ENCODE data around the gene FCAR.
A peak's percentile ranks its signal among the peaks of the same experiment; 100 is the strongest.

Gene FCAR

DNA sequence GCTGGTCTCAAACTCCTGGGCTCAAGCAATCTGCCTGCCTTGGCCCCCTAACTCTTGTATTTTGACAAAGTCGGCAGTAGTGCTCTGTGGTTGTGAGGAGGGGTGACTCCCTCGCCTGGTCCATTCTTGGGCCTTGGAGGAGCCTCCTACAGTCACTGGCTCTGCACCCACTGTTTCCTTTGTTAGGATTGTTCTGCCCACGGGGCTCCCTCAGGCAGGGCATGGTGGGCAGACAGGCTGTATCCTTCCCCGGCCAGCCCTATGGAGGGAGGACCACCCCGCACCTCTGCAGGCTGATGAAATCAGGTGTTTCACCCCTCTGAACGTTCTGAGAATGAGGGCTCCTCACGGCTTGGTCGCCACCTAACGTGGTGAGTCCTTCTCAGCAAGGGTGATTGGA, 9.2 kb downstream of the FCAR start:
- Histone ChIP-seq H3K9me3 (ENCODE audit: insufficient read depth, low read depth, low read length) (no peaks in the 10 kb centered on the region), H4K20me1 (ENCODE audit: insufficient read depth, low read length, poor library complexity, severe bottlenecking) (no peaks in the 10 kb centered on the region), H3K4me3 (ENCODE audit: low read length, poor library complexity, severe bottlenecking) (no peak overlapping the region), H3K36me3 (ENCODE audit: insufficient read depth, low read length) (no peaks in the 10 kb centered on the region), H3K27me3 (ENCODE audit: insufficient read depth, low read length, poor library complexity, severe bottlenecking) (no peaks in the 10 kb centered on the region), H3K9ac (ENCODE audit: low read depth, low read length, poor library complexity, severe bottlenecking) (peak overlapping the region; percentile 56), H3K4me2 (ENCODE audit: low read depth, low read length, poor library complexity, severe bottlenecking) (peak overlapping the region; percentile 61), H3K79me2 (ENCODE audit: insufficient read depth, low read length) (no peaks in the 10 kb centered on the region), H3K4me1 (ENCODE audit: insufficient read depth, low read length, poor library complexity, severe bottlenecking) (no peaks in the 10 kb centered on the region), H3K9me2 (replicated peaks; ENCODE audit: low read depth, low read length) (no peaks in the 10 kb centered on the region), H2AFZ (ENCODE audit: low read length) (peak overlapping the region; percentile 80), H3F3A (ENCODE audit: low read depth) (no peaks in the 10 kb centered on the region)
- TF ChIP-seq EZH2phosphoT487 (IDR thresholded peaks at IDR 0.05; ENCODE audit: borderline replicate concordance): no peak
- TF ChIP-seq, protein P1, sequence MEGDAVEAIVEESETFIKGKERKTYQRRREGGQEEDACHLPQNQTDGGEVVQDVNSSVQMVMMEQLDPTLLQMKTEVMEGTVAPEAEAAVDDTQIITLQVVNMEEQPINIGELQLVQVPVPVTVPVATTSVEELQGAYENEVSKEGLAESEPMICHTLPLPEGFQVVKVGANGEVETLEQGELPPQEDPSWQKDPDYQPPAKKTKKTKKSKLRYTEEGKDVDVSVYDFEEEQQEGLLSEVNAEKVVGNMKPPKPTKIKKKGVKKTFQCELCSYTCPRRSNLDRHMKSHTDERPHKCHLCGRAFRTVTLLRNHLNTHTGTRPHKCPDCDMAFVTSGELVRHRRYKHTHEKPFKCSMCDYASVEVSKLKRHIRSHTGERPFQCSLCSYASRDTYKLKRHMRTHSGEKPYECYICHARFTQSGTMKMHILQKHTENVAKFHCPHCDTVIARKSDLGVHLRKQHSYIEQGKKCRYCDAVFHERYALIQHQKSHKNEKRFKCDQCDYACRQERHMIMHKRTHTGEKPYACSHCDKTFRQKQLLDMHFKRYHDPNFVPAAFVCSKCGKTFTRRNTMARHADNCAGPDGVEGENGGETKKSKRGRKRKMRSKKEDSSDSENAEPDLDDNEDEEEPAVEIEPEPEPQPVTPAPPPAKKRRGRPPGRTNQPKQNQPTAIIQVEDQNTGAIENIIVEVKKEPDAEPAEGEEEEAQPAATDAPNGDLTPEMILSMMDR (conservative IDR thresholded peaks at IDR 0.05; ENCODE audit: low read length): no peak

DNA sequence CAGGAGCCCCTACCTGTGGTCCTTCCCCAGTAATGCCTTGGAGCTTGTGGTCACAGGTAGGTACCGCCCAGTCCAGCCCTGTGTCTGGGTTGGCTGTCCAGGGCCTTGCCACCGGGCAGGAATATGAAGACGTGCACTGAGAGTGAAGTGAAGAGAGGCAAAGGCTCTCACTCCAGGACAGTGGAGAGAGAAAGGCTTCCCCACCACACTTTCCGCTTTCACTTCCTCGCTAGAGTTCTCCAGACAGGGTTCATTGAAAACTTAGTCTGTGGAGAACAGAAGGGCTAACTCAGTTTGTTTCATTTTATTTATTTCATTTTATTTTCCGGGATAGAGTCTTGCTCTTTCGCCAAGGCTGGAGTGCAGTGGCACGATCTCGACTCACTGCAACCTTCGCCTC, 14.2 kb downstream of the FCAR start:
- H3K4me2 ChIP-seq (ENCODE audit: low read depth, low read length, poor library complexity, severe bottlenecking): no peak overlapping the region
- H3K79me2 ChIP-seq (ENCODE audit: insufficient read depth, low read length): no peaks in the 10 kb centered on the region
- H2AFZ ChIP-seq (ENCODE audit: low read length): no peak overlapping the region
- no peaks in the 10 kb centered on the region for H3K9me3 ChIP-seq (ENCODE audit: insufficient read depth, low read depth, low read length)
- no peaks in the 10 kb centered on the region for H3K36me3 ChIP-seq (ENCODE audit: insufficient read depth, low read length)
- TF ChIP-seq, protein P1 (conservative IDR thresholded peaks at IDR 0.05; ENCODE audit: low read length): no peak
- H3K4me1 ChIP-seq (ENCODE audit: insufficient read depth, low read length, poor library complexity, severe bottlenecking): no peaks in the 10 kb centered on the region
- no peak overlapping the region for H3K4me3 ChIP-seq (ENCODE audit: low read length, poor library complexity, severe bottlenecking)
- no peaks in the 10 kb centered on the region for H4K20me1 ChIP-seq (ENCODE audit: insufficient read depth, low read length, poor library complexity, severe bottlenecking)
- H3K9me2 ChIP-seq (replicated peaks; ENCODE audit: low read depth, low read length): no peaks in the 10 kb centered on the region
- H3K27me3 ChIP-seq (ENCODE audit: insufficient read depth, low read length, poor library complexity, severe bottlenecking): no peaks in the 10 kb centered on the region
- H3K9ac ChIP-seq (ENCODE audit: low read depth, low read length, poor library complexity, severe bottlenecking): no peak overlapping the region
- no peaks in the 10 kb centered on the region for H3F3A ChIP-seq (ENCODE audit: low read depth)

DNA sequence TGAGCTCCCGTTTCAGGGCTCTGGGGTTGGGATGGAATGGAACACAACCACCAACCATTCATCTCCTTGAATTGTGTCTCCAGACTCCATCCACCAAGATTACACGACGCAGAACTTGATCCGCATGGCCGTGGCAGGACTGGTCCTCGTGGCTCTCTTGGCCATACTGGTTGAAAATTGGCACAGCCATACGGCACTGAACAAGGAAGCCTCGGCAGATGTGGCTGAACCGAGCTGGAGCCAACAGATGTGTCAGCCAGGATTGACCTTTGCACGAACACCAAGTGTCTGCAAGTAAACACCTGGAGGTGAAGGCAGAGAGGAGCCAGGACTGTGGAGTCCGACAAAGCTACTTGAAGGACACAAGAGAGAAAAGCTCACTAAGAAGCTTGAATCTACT, 15.5 kb downstream of the FCAR start:
- Histone ChIP-seq H3K4me3 (ENCODE audit: low read length, poor library complexity, severe bottlenecking) (no peak overlapping the region), H3K4me2 (ENCODE audit: low read depth, low read length, poor library complexity, severe bottlenecking) (no peak overlapping the region)

More for the DNA sequence above, 15.5 kb downstream of the FCAR start:
- Histone ChIP-seq H3K36me3 (ENCODE audit: insufficient read depth, low read length) (no peaks in the 10 kb centered on the region), H2AFZ (ENCODE audit: low read length) (no peak overlapping the region), H3K9me3 (ENCODE audit: insufficient read depth, low read depth, low read length) (no peaks in the 10 kb centered on the region), H3K79me2 (ENCODE audit: insufficient read depth, low read length) (no peaks in the 10 kb centered on the region), H3K9ac (ENCODE audit: low read depth, low read length, poor library complexity, severe bottlenecking) (no peak overlapping the region), H3F3A (ENCODE audit: low read depth) (no peaks in the 10 kb centered on the region), H3K27me3 (ENCODE audit: insufficient read depth, low read length, poor library complexity, severe bottlenecking) (no peaks in the 10 kb centered on the region), H3K9me2 (replicated peaks; ENCODE audit: low read depth, low read length) (no peaks in the 10 kb centered on the region), H3K4me1 (ENCODE audit: insufficient read depth, low read length, poor library complexity, severe bottlenecking) (no peaks in the 10 kb centered on the region), H4K20me1 (ENCODE audit: insufficient read depth, low read length, poor library complexity, severe bottlenecking) (no peaks in the 10 kb centered on the region)
- no peak for TF ChIP-seq EZH2phosphoT487 (IDR thresholded peaks at IDR 0.05; ENCODE audit: borderline replicate concordance)
- TF ChIP-seq, protein P1 (conservative IDR thresholded peaks at IDR 0.05; ENCODE audit: low read length): no peak
